ENCODE measurements around the gene CCR5. TPM values are rescaled to one million over a fixed set of nuclear protein-coding genes. Genes with fewer than 3 reads are reported as not detected.

The CCR5 gene
- total RNA-seq, 1 experiment from 2014 or later, result not detected

DNA sequence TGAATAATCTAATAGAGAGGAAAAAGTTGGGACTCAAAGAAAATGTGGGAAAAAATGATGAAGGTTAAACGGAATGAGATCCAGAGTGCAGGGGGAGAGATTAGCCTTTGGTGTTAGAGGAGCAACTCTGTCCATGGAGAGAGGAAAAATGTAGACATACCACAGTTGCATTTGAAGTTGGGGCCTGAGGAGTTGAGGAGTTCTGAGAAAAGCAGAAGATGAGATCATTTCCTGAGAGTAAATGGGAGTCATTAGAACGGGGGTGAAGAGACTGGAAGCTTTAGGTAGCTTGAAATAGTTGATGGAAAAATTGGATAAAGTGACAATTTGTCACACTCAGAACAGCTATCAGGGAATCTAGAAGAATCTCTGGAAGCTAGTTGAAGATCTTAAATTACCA is 28.8 kb downstream of the CCR5 start (continued):
- TF ChIP-seq, protein P1, sequence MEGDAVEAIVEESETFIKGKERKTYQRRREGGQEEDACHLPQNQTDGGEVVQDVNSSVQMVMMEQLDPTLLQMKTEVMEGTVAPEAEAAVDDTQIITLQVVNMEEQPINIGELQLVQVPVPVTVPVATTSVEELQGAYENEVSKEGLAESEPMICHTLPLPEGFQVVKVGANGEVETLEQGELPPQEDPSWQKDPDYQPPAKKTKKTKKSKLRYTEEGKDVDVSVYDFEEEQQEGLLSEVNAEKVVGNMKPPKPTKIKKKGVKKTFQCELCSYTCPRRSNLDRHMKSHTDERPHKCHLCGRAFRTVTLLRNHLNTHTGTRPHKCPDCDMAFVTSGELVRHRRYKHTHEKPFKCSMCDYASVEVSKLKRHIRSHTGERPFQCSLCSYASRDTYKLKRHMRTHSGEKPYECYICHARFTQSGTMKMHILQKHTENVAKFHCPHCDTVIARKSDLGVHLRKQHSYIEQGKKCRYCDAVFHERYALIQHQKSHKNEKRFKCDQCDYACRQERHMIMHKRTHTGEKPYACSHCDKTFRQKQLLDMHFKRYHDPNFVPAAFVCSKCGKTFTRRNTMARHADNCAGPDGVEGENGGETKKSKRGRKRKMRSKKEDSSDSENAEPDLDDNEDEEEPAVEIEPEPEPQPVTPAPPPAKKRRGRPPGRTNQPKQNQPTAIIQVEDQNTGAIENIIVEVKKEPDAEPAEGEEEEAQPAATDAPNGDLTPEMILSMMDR (IDR thresholded peaks at IDR 0.05 in 2 of 3, conservative IDR thresholded peaks at IDR 0.05 in 1 of 3; ENCODE audit: borderline replicate concordance in 1 of 3, insufficient read depth in 1 of 3, low read depth in 2 of 3, low read length in 2 of 3), result no peak
- TF ChIP-seq ZNF274 (IDR thresholded peaks at IDR 0.05; ENCODE audit: low read depth, low read length) (no peak), ZFX (IDR thresholded peaks at IDR 0.05) (no peak), ELF1 (IDR thresholded peaks at IDR 0.05; ENCODE audit: borderline replicate concordance, low read depth) (no peak), SIN3A (IDR thresholded peaks at IDR 0.05; ENCODE audit: low read depth) (no peak), JUND (IDR thresholded peaks at IDR 0.05) (no peak)
- TF ChIP-seq, protein P2, sequence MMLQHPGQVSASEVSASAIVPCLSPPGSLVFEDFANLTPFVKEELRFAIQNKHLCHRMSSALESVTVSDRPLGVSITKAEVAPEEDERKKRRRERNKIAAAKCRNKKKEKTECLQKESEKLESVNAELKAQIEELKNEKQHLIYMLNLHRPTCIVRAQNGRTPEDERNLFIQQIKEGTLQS (IDR thresholded peaks at IDR 0.05), result no peak

DNA sequence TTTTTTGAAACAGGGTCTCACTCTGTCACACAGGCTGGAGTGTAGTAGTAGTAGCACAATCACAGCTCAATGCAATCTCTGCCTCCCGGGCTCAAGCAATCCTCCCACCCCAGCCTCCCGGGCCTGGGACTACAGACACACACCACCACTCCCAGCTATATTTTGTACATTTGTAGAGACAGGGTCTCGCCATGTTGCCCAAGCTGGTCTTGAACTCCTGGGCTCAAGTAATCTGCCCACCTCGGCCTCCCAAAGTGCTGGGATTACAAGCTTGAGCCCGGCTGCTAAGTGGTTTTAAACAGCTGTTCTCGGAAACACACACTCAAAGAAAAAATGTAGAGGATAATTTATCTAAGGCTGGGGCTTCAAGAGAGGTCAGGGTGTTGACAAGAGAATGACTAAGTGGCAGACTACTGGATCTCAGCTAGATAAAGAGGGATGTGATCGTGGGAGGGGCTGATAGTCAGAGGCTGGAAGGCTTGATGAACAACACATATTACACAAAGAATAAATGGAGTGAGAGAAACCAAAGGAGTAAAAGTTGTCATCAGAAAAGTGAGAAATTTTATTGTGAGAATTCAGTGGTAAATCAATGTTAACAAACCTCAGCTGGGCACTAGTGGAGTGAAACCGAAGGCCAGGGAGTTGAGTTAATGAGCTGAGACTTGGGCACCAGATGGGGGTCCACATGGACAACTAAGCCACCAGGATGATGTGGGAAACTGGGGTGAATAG is 29.4 kb downstream of the CCR5 start:
- Histone ChIP-seq H3K9me2 (ENCODE audit: insufficient read depth) (no peaks in the 10 kb centered on the region), H3K36me3 (ENCODE audit: control insufficient read depth in 1 of 2, insufficient read depth in 2 of 2, low read length in 2 of 2) (no peaks in the 10 kb centered on the region), H3K27me3 (ENCODE audit: insufficient read depth, low read length) (no peaks in the 10 kb centered on the region), H3K4me1 (ENCODE audit: control insufficient read depth in 1 of 2, insufficient read depth in 2 of 2, low read length in 2 of 2) (no peaks in the 10 kb centered on the region), H3K27ac (ENCODE audit: low read depth, low read length) (no peak overlapping the region), H3K4me2 (ENCODE audit: low read length) (no peak overlapping the region), H3K9ac (ENCODE audit: low read length) (no peak overlapping the region), H4K20me1 (ENCODE audit: insufficient read depth) (no peaks in the 10 kb centered on the region), H3K9me3 (ENCODE audit: control insufficient read depth in 1 of 2, insufficient read depth in 1 of 2, low read depth in 1 of 2, low read length in 2 of 2) (no peaks in the 10 kb centered on the region), H2AFZ (ENCODE audit: low read depth, low read length, poor library complexity, severe bottlenecking) (no peak overlapping the region), H3K79me2 (ENCODE audit: insufficient read depth, low read length) (no peaks in the 10 kb centered on the region), H3K4me3 (replicated peaks in 1 of 2; ENCODE audit: low read depth in 1 of 2, low read length in 2 of 2) (no peak overlapping the region)
- BruUV-seq (replicated peaks), result no TSS peak
- ChIA-PET POLR2A (no interaction called here), CTCF (no interaction called here), RAD21 (ENCODE audit: low non-redundant PET in 1 of 2, low total read pairs in 2 of 2, uncharacterized antibody in 2 of 2, unreplicated experiment in 2 of 2) (no interaction called here)
- DNase-seq (ENCODE audit: low read depth, low spot score) (no peak), ATAC-seq (no peak)
- intact Hi-C loops (cut with micrococcal nuclease), result no loop called here
- no peak for TF ChIP-seq TCF7L2 (IDR thresholded peaks at IDR 0.05; ENCODE audit: borderline replicate concordance, extremely low read depth, insufficient read depth, insufficient read length)
- TF ChIP-seq, protein P2 (IDR thresholded peaks at IDR 0.05), result no peak
- TF ChIP-seq SP1 (IDR thresholded peaks at IDR 0.05; ENCODE audit: low read depth), result no peak
- no peak for TF ChIP-seq ZNF274 (IDR thresholded peaks at IDR 0.05; ENCODE audit: low read depth, low read length)
- no peak for TF ChIP-seq JUND (IDR thresholded peaks at IDR 0.05)
- no peak for TF ChIP-seq EGR1 (IDR thresholded peaks at IDR 0.05; ENCODE audit: low read depth)
- TF ChIP-seq, protein P1 (IDR thresholded peaks at IDR 0.05 in 2 of 3, conservative IDR thresholded peaks at IDR 0.05 in 1 of 3; ENCODE audit: borderline replicate concordance in 1 of 3, insufficient read depth in 1 of 3, low read depth in 2 of 3, low read length in 2 of 3), result no peak
- no peak for TF ChIP-seq EZH2phosphoT487 (IDR thresholded peaks at IDR 0.05; ENCODE audit: borderline replicate concordance)
- TF ChIP-seq, protein P3, sequence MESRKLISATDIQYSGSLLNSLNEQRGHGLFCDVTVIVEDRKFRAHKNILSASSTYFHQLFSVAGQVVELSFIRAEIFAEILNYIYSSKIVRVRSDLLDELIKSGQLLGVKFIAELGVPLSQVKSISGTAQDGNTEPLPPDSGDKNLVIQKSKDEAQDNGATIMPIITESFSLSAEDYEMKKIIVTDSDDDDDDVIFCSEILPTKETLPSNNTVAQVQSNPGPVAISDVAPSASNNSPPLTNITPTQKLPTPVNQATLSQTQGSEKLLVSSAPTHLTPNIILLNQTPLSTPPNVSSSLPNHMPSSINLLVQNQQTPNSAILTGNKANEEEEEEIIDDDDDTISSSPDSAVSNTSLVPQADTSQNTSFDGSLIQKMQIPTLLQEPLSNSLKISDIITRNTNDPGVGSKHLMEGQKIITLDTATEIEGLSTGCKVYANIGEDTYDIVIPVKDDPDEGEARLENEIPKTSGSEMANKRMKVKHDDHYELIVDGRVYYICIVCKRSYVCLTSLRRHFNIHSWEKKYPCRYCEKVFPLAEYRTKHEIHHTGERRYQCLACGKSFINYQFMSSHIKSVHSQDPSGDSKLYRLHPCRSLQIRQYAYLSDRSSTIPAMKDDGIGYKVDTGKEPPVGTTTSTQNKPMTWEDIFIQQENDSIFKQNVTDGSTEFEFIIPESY (IDR thresholded peaks at IDR 0.05; ENCODE audit: extremely low read depth, insufficient replicate concordance, low read length), result no peak
- TF ChIP-seq, protein P4, sequence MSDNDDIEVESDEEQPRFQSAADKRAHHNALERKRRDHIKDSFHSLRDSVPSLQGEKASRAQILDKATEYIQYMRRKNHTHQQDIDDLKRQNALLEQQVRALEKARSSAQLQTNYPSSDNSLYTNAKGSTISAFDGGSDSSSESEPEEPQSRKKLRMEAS (IDR thresholded peaks at IDR 0.05), result no peak

All from HCT116 (cell line).